Measurements from ENCODE around the gene MITD1.

DNA sequence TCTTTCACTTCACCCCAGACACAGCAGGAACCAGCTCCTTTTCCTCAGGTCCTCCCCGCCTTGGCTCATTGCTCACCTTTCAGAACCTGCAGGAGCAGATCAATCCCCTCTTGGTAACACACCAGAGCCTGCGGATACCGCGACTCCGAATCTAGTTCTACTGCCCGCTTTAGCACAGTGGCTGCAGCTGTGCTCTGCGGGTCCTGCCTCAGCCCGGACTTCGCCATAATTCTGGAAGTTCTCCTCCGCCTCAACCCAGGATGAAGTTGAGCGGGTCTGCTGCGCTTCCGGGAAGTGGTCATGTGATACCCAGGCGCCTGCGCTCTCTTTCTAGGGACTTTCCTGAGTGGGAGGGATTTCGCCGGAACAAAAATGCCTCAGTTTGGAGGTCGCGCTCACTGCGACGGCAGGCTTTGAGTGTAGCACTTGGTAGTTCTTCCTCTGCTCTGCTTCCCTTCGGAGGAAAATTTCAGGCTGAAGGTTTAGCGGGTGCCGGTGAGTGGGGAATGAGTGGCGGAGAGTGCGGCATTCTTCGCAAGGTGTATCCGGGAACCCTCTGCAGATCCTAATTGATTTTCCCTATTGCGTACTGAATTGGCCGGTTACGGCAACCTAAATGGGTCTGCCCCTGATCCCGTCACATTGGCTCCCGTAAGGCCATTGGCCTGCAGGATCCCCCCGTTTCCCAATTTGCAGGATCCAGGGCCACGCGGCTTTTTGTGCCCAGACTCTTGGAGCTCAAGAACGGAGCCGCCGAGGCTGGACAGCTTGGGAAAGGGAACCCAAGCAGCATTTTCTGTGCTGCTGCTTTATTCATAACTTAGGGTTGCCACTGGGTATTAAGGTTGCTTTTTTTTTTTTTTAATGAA is at the start of gene MITD1, which contains the start of gene MRPL30:
- TF ChIP-seq, protein P1, sequence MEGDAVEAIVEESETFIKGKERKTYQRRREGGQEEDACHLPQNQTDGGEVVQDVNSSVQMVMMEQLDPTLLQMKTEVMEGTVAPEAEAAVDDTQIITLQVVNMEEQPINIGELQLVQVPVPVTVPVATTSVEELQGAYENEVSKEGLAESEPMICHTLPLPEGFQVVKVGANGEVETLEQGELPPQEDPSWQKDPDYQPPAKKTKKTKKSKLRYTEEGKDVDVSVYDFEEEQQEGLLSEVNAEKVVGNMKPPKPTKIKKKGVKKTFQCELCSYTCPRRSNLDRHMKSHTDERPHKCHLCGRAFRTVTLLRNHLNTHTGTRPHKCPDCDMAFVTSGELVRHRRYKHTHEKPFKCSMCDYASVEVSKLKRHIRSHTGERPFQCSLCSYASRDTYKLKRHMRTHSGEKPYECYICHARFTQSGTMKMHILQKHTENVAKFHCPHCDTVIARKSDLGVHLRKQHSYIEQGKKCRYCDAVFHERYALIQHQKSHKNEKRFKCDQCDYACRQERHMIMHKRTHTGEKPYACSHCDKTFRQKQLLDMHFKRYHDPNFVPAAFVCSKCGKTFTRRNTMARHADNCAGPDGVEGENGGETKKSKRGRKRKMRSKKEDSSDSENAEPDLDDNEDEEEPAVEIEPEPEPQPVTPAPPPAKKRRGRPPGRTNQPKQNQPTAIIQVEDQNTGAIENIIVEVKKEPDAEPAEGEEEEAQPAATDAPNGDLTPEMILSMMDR (conservative IDR thresholded peaks at IDR 0.05; ENCODE audit: low read depth, low read length): no peak
- no peak for TF ChIP-seq EZH2phosphoT487 (IDR thresholded peaks at IDR 0.05; ENCODE audit: borderline replicate concordance, low read length)

All from PC-3 (cell line).